Measurements from ENCODE around the gene TBC1D2B.
"Not testable (repeated sequence)": the region's sequence is repeated elsewhere in the genome, so short reads cannot be mapped to it uniquely, and the experiment has no call there.

DNA sequence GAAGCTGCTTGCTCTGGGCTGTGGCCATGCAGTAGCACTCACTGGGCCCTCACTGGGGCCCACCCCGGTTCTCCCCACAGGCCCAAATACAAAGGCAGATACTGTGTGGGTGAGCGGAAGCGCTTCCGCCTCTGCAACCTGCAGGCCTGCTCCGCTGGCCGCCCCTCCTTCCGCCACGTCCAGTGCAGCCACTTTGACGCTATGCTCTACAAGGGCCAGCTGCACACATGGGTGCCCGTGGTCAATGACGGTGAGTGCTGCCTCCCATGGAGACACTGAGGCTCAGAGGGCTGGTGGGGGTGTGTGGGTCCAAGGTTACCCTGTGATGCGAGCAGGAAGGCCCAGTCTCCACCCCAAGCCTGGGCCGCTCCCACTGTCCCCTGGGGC is 98.8 kb downstream of the TBC1D2B start:
- TF ChIP-seq, protein P1, sequence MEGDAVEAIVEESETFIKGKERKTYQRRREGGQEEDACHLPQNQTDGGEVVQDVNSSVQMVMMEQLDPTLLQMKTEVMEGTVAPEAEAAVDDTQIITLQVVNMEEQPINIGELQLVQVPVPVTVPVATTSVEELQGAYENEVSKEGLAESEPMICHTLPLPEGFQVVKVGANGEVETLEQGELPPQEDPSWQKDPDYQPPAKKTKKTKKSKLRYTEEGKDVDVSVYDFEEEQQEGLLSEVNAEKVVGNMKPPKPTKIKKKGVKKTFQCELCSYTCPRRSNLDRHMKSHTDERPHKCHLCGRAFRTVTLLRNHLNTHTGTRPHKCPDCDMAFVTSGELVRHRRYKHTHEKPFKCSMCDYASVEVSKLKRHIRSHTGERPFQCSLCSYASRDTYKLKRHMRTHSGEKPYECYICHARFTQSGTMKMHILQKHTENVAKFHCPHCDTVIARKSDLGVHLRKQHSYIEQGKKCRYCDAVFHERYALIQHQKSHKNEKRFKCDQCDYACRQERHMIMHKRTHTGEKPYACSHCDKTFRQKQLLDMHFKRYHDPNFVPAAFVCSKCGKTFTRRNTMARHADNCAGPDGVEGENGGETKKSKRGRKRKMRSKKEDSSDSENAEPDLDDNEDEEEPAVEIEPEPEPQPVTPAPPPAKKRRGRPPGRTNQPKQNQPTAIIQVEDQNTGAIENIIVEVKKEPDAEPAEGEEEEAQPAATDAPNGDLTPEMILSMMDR (IDR thresholded peaks at IDR 0.05; ENCODE audit: insufficient read depth, low read length, poor library complexity, severe bottlenecking), result not testable (repeated sequence)
- not testable (repeated sequence) for TF ChIP-seq EZH2phosphoT487 (conservative IDR thresholded peaks at IDR 0.05; ENCODE audit: low read length)

Measured in SU-DHL-6 (cell line).